Osteoblast (primary cell): ENCODE data around the gene TCP10L. TPM values are rescaled to one million over a fixed set of nuclear protein-coding genes. Genes with fewer than 3 reads are reported as not detected.

Source experiments
- DNase-seq: peaks from one replicate; pipeline ENCODE4 v3.0.0; 2011; ENCODE audit warnings: low spot score, mixed read lengths; ENCODE audit not compliant: insufficient read length; ENCODE audit errors: missing footprints
- H2AFZ ChIP-seq: 2 replicates; pipeline ENCODE4 v1.6.0; 2011; ENCODE audit warnings: mild to moderate bottlenecking, low read length
- H3K27ac ChIP-seq: 2 replicates; pipeline ENCODE4 v1.5.1; 2011; ENCODE audit warnings: mild to moderate bottlenecking, low read depth, low read length, moderate library complexity
- H3K27me3 ChIP-seq: 2 replicates; pipeline ENCODE4 v1.6.0; 2012; ENCODE audit warnings: mild to moderate bottlenecking, control low read depth, inconsistent platforms, low read length, moderate library complexity; ENCODE audit not compliant: insufficient read depth
- H3K36me3 ChIP-seq: 2 replicates; pipeline ENCODE4 v1.5.1; 2011; ENCODE audit warnings: mild to moderate bottlenecking, low read length, control low read depth, moderate library complexity; ENCODE audit not compliant: insufficient read depth
- H3K4me1 ChIP-seq: 2 replicates; pipeline ENCODE4 v1.5.1; 2011; ENCODE audit warnings: mild to moderate bottlenecking, low read length, control low read depth, moderate library complexity; ENCODE audit not compliant: insufficient read depth
- H3K4me2 ChIP-seq: 2 replicates; pipeline ENCODE4 v1.6.0; 2011; ENCODE audit warnings: mild to moderate bottlenecking, low read length; ENCODE audit not compliant: insufficient read depth
- H3K4me3 ChIP-seq: fragments of 200-600 bp; sonication (generic); 3 replicates; pipeline ENCODE4 v1.5.1; 2012; ENCODE audit warnings: mild to moderate bottlenecking, low read length, inconsistent platforms; ENCODE audit not compliant: insufficient read depth
- H3K79me2 ChIP-seq: 2 replicates; pipeline ENCODE4 v1.6.0; 2012; ENCODE audit warnings: mild to moderate bottlenecking, low read length, control low read depth, inconsistent platforms; ENCODE audit not compliant: insufficient read depth
- H3K9me3 ChIP-seq: 2 replicates; pipeline ENCODE4 v1.5.1; 2011; ENCODE audit warnings: low read depth, low read length, control low read depth
- H4K20me1 ChIP-seq: 2 replicates; pipeline ENCODE4 v1.6.0; 2012; ENCODE audit warnings: mild to moderate bottlenecking, low read length, control low read depth; ENCODE audit not compliant: insufficient read depth
- CTCF ChIP-seq: IDR thresholded peaks from 2 replicates; pipeline ENCODE4 v1.5.1; 2011; ENCODE audit warnings: mild to moderate bottlenecking, low read depth, low read length, moderate library complexity; ENCODE audit errors: extremely low read depth
- small RNA-seq: library from RNA; depleted of rRNA; stranded (forward); fragments of <200 nt; gene quantifications from one replicate; pipeline ENCODE3, GENCODE V24; 2012
- total RNA-seq: library from RNA; depleted of rRNA; stranded (reverse); fragments of >200 nt; gene quantifications from 2 replicates; pipeline ENCODE4 v1.2.3, GENCODE V29; 2012

TCP10L gene
- total RNA-seq, 1 donor: 0.72 TPM

- H4K20me1 ChIP-seq: no peaks in the 10 kb centered on the region
- peaks cover under 1% of the 10 kb centered on the region for H3K4me1 ChIP-seq
- H3K9me3 ChIP-seq: no peaks in the 10 kb centered on the region
- no peak for DNase-seq
- no peaks in the 10 kb centered on the region for H3K27me3 ChIP-seq
- no peak overlapping the region for H3K4me3 ChIP-seq
- TF ChIP-seq CTCF: no peak
- no peak overlapping the region for H3K4me2 ChIP-seq
- H3K79me2 ChIP-seq: no peaks in the 10 kb centered on the region
- no peaks in the 10 kb centered on the region for H3K36me3 ChIP-seq
- no peak overlapping the region for H3K27ac ChIP-seq
- H2AFZ ChIP-seq: no peak overlapping the region
These were observed 55.6 kb downstream of the TCP10L start for GRCh38 chr21:32529679-32530078.

GRCh38 chr21:32525282-32525681, 60.0 kb downstream of the TCP10L start:
- Histone ChIP-seq H4K20me1 (no peaks in the 10 kb centered on the region), H3K36me3 (no peaks in the 10 kb centered on the region), H3K4me3 (no peak overlapping the region), H3K27me3 (no peaks in the 10 kb centered on the region), H3K4me1 (peaks cover 34% of the 10 kb centered on the region), H3K4me2 (no peak overlapping the region), H3K27ac (peak overlapping the region; percentile 98), H3K79me2 (no peaks in the 10 kb centered on the region), H3K9me3 (no peaks in the 10 kb centered on the region), H2AFZ (no peak overlapping the region)
- TF ChIP-seq CTCF: no peak
- DNase-seq: no peak

- Histone ChIP-seq H2AFZ (peak overlapping the region; percentile 45), H3K27me3 (no peaks in the 10 kb centered on the region), H3K79me2 (no peaks in the 10 kb centered on the region), H3K9me3 (no peaks in the 10 kb centered on the region), H3K27ac (peak overlapping the region; percentile 98), H3K36me3 (no peaks in the 10 kb centered on the region), H3K4me1 (peaks cover 34% of the 10 kb centered on the region), H3K4me3 (no peak overlapping the region), H4K20me1 (no peaks in the 10 kb centered on the region), H3K4me2 (peak overlapping the region; percentile 46)
- TF ChIP-seq CTCF: no peak
- peak; percentile 93 for DNase-seq
These were observed 61.2 kb downstream of the TCP10L start for GRCh38 chr21:32523988-32524719.

Small RNA genes within 50 kb of the gene (small RNA-seq; reads per million reads assigned to genes)
- gene RF00438 (not detected), gene RNA5SP490 (not detected)

Other genes with a start within 250 kb of the TCP10L start
- gene URB1, start 192.5 kb downstream of the TCP10L start, total RNA-seq: 15.9 and 21.7 TPM in 2 replicates
- 5.0 and 8.0 TPM in 2 replicates for gene EVA1C, start 172.8 kb downstream of the TCP10L start, total RNA-seq
- gene CFAP298, start 26.9 kb upstream of the TCP10L start, total RNA-seq: 14.7 and 14.8 TPM in 2 replicates
- 5.6 and 6.2 TPM in 2 replicates for gene SYNJ1, start 142.5 kb upstream of the TCP10L start, total RNA-seq
- gene PAXBP1, start 186.2 kb upstream of the TCP10L start, total RNA-seq: 33.6 and 34.0 TPM in 2 replicates